HepG2 (cell line): ENCODE results near the gene EML2. TPM values are rescaled to one million over a fixed set of nuclear protein-coding genes. Genes with fewer than 3 reads are reported as not detected.

Experiments
- ATAC-seq: fragments of 200-7000 bp; cut with Tn5 transposase; 3 replicates; pipeline ENCODE4 v1.9.1; 2020; ENCODE audit warnings: mild to moderate bottlenecking, moderate library complexity
- BruUV-seq: library from RNA; stranded (reverse); fragments of 400-500 nt; replicated peaks from 2 replicates; lab custom pipeline; 2021; lab: Mats Ljungman, UMichigan
- CTCF ChIA-PET: fragments of 300-600 bp; formaldehyde crosslinking; extraction: SDS; loops from one replicate; lab custom pipeline; 2021; ENCODE audit warnings: low total read pairs, inconsistent platforms, low intra/inter-chr PET ratio; lab: Yijun Ruan, JAX
- POLR2A ChIA-PET: fragments of 350-600 bp; sonication (Branson Sonifier 250); formaldehyde crosslinking; loops from one replicate; lab custom pipeline; 2020; ENCODE audit warnings: antibody characterized with exemption, inconsistent platforms; lab: Yijun Ruan, JAX
- DNase-seq: peaks from one replicate; pipeline ENCODE4 v3.0.0-alpha.2; 2015; ENCODE audit warnings: low spot score
- FAIRE-seq: peaks from 3 replicates; lab custom pipeline; 2011; peaks lifted over from hg19 to GRCh38; lab: Jason Lieb, UNC
- H2AFZ ChIP-seq: one replicate; pipeline ENCODE4 v1.6.1; 2011; ENCODE audit warnings: low read length, inconsistent platforms
- H3K27ac ChIP-seq: fragments of 300-600 bp; 3 replicates; pipeline ENCODE4 v1.8.0; 2011; ENCODE audit warnings: mixed run types, mild to moderate bottlenecking, mixed read lengths, low read length, inconsistent platforms; ENCODE audit not compliant: insufficient read depth; ENCODE audit errors: extremely low read length
- H3K27me3 ChIP-seq, 2 experiments: fragments of 200-600 bp in 1 of 2; 2 replicates in 1 of 2; 3 replicates in 1 of 2; pipeline versions ENCODE4 v1.6.0 to v1.8.0; 2011; ENCODE audit warnings: low read length in 2 of 2, mild to moderate bottlenecking in 2 of 2, moderate library complexity in 2 of 2, inconsistent platforms in 1 of 2; ENCODE audit not compliant: insufficient read depth in 2 of 2, control insufficient read depth in 1 of 2
- H3K36me3 ChIP-seq, 2 experiments: fragments of 200-600 bp in 1 of 2; replicated peaks in 1 of 2; 2 replicates in 1 of 2; 3 replicates in 1 of 2; pipeline versions ENCODE4 v1.5.1 to v1.8.0; 2011; ENCODE audit warnings: low read length in 2 of 2, inconsistent platforms in 1 of 2; ENCODE audit not compliant: insufficient read depth in 2 of 2, control insufficient read depth in 1 of 2
- H3K4me1 ChIP-seq: 2 replicates; pipeline ENCODE4 v1.5.1; 2012; ENCODE audit warnings: low read length, inconsistent platforms; ENCODE audit not compliant: insufficient read depth
- H3K4me2 ChIP-seq: 2 replicates; pipeline ENCODE4 v1.6.0; 2011; ENCODE audit warnings: low read depth, low read length, inconsistent platforms
- H3K4me3 ChIP-seq, 3 experiments: fragments of 200-600 bp in 1 of 3; sonication (generic), shearing (Covaris generic) in 1 of 3; replicated peaks in 1 of 3; 2 replicates each; pipeline ENCODE4 v1.5.1; 2011 to 2016; ENCODE audit warnings: low read length in 3 of 3, inconsistent platforms in 2 of 3, low read depth in 2 of 3, mild to moderate bottlenecking in 2 of 3, control low read depth in 1 of 3, mixed read lengths in 1 of 3; ENCODE audit not compliant: insufficient read depth in 1 of 3
- H3K79me2 ChIP-seq: one replicate; pipeline ENCODE4 v1.6.1; 2011; ENCODE audit warnings: low read length, inconsistent platforms; ENCODE audit not compliant: insufficient read depth
- H3K9ac ChIP-seq: 2 replicates; pipeline ENCODE4 v1.6.0; 2011; ENCODE audit warnings: mild to moderate bottlenecking, low read depth, low read length, inconsistent platforms; ENCODE audit not compliant: insufficient read depth
- H3K9me3 ChIP-seq: 2 replicates; pipeline ENCODE4 v1.5.1; 2012; ENCODE audit warnings: mild to moderate bottlenecking, low read length
- H4K20me1 ChIP-seq: 2 replicates; pipeline ENCODE4 v1.6.0; 2011; ENCODE audit warnings: inconsistent platforms, mild to moderate bottlenecking, low read length, moderate library complexity; ENCODE audit not compliant: insufficient read depth
- NFKBIZ ChIP-seq: IDR thresholded peaks from 2 replicates; pipeline ENCODE4 v1.6.1; 2018; ENCODE audit warnings: missing genetic modification reagents, missing compliant biosample characterization
- PRDM10 ChIP-seq: sonication (generic); formaldehyde crosslinking; IDR thresholded peaks from 2 replicates; pipeline ENCODE4 v1.4.0; 2020; ENCODE audit warnings: low read depth, missing genetic modification reagents
- RFX3 ChIP-seq: IDR thresholded peaks from 2 replicates; pipeline ENCODE4 v1.6.1; 2016; ENCODE audit warnings: missing biosample characterization, missing genetic modification reagents
- SOX5 ChIP-seq: IDR thresholded peaks from 2 replicates; pipeline ENCODE4 v1.6.1; 2016; ENCODE audit warnings: borderline replicate concordance
- TEF ChIP-seq: sonication (generic); formaldehyde crosslinking; IDR thresholded peaks from 2 replicates; pipeline ENCODE4 v1.5.0; 2020; ENCODE audit warnings: missing genetic modification reagents
- TGIF2 ChIP-seq: IDR thresholded peaks from 2 replicates; pipeline ENCODE4 v1.6.1; 2016; ENCODE audit warnings: control low read depth, missing compliant biosample characterization
- TOPORS ChIP-seq: sonication (generic); formaldehyde crosslinking; IDR thresholded peaks from 2 replicates; pipeline ENCODE4 v1.8.0; 2023; ENCODE audit warnings: mild to moderate bottlenecking, missing genetic modification reagents
- ZNF207 ChIP-seq: fragments of 450-650 bp; IDR thresholded peaks from 2 replicates; pipeline ENCODE4 v1.6.1; 2016; ENCODE audit warnings: antibody characterized with exemption, borderline replicate concordance
- ZNF543 ChIP-seq: sonication (generic); formaldehyde crosslinking; IDR thresholded peaks from 2 replicates; pipeline ENCODE4 v1.4.0; 2020; ENCODE audit warnings: mild to moderate bottlenecking, missing genetic modification reagents
- ZNF589 ChIP-seq: sonication (generic); formaldehyde crosslinking; conservative IDR thresholded peaks from 2 replicates; pipeline ENCODE4 v1.8.0; 2022; ENCODE audit warnings: mild to moderate bottlenecking, moderate library complexity, missing genetic modification reagents
- WGBS: methylation state at CpG from one replicate; pipeline ENCODE4 v1.1.6; 2017; ENCODE audit warnings: low lambda C conversion rate; 5-methylcytosine and 5-hydroxymethylcytosine counted together
- in situ Hi-C: cut with HindIII; loops from 2 replicates; pipeline ENCODE4 v1.10.0; 2017; ENCODE audit warnings: low pct_unique_long_range_greater_than_20kb; ENCODE audit not compliant: extremely low pct_ligation_motif_present
- intact Hi-C: fragments of 100-400 bp; cut with micrococcal nuclease; formaldehyde crosslinking; loops from one replicate; pipeline ENCODE4 v1.10.0; 2022; ENCODE audit not compliant: unreplicated experiment
- polyA plus RNA-seq, 8 experiments: library from polyadenylated mRNA; depleted of rRNA in 3 of 8; stranded (reverse) in 7 of 8; unstranded in 1 of 8; fragments of >200 nt; fragmentation: Illumina TruSeq in 4 of 8; extraction: Trizol in 4 of 8; gene quantifications; 2 replicates each; pipeline versions ENCODE4 v1.2.1 to v1.2.3, GENCODE V29; 2011 to 2016; ENCODE audit warnings: low read depth in 4 of 8, missing spikeins in 1 of 8, mixed read lengths in 1 of 8; ENCODE audit not compliant: insufficient read depth in 1 of 8
- total RNA-seq, 5 experiments: library from RNA; depleted of rRNA; stranded (reverse); fragments of >200 nt; fragmentation: Illumina TruSeq; extraction: Trizol; gene quantifications; 2 replicates each; pipeline ENCODE4 v1.2.3, GENCODE V29; 2016; ENCODE audit warnings: low read depth in 1 of 5

The EML2 gene
- total and polyA plus RNA-seq, 2 of the 13 experiments (the other 11 are each of a cell fraction or from before 2014, with no cell fraction given), result 7.3 to 12.9 TPM

GRCh38 chr19:45682908-45683307 lies 43.7 kb upstream of the EML2 start:
- in situ Hi-C loops, result no loop called here
- no TSS peak for BruUV-seq

DNA sequence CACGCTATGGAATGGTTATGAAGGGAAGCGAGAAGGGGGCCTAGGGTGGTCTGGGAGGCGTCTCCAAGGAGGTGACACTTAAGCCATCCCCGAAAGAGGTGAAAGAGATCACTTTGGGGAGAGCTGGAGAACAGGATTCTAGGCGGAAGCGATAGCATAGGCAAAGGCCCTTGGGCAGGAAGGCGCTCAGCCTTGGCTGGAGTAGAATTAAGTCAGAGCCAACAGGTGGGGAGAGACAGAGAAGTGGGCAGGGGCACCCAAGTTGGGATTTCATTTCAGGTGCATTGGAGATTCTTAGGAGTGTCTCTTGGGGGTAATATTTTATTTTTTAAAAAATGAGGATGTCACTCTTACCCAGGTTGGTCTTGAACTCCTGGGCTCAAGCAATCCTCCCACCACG lies 42.9 kb upstream of the EML2 start:
- Histone ChIP-seq H3K27ac (no peak overlapping the region), H2AFZ (no peak overlapping the region), H3K9ac (peak overlapping the region; percentile 71; the same call in 1 of the 2 replicates), H3K4me1 (peaks cover 26% of the 10 kb centered on the region), H3K27me3 (no peaks in the 10 kb centered on the region), H3K9me3 (no peaks in the 10 kb centered on the region), H3K79me2 (no peaks in the 10 kb centered on the region), H3K4me2 (peak overlapping the region; percentile 75), H4K20me1 (no peaks in the 10 kb centered on the region), H3K36me3 (peaks cover 1 to 17% of the 10 kb centered on the region in 2 experiments; a peak in 4 of 5 replicates), H3K4me3 (peak overlapping the region in 1 of 3 experiments; percentile 68; a peak in 2 of 6 replicates)
- intact Hi-C loops, result no loop called here
- ChIA-PET POLR2A (interaction anchor here (1.2 to 5.3 kb wide), 3 partner anchors 9 to 13 kb away, joined by 5 to 44 read pairs (median 10); partner anchors contain the start of genes QPCTL and SNRPD2), CTCF (interaction anchor here (0.7 to 2.5 kb wide), 3 partner anchors 10 to 91 kb away, joined by 3 to 15 read pairs (median 4); partner anchors contain the start of gene SNRPD2)
- WGBS, result 85% methylated on average over 8 of the region's 8 CpGs
- no peak for FAIRE-seq
- in situ Hi-C loops, result no loop called here
- no peak for DNase-seq
- ATAC-seq, result no peak
- TF ChIP-seq PRDM10 (CRISPR knock-in tag), result no peak
- TF ChIP-seq TEF (CRISPR knock-in tag), result no peak
- 0 out of 2 replicates have a peak, but pooled peaks have one; percentile 6 for TF ChIP-seq ZNF589 (CRISPR knock-in tag)
- TF ChIP-seq TGIF2 (CRISPR knock-in tag), result no peak
- no TSS peak for BruUV-seq

More at GRCh38 chr19:45682908-45683307, 43.7 kb upstream of the EML2 start:
- WGBS, result 91% methylated on average over 5 of the region's 5 CpGs
- H3K27me3 ChIP-seq, result no peaks in the 10 kb centered on the region
- no peak for DNase-seq
- no peak overlapping the region for H3K9ac ChIP-seq
- H3K4me1 ChIP-seq, result peaks cover 21% of the 10 kb centered on the region
- no peak overlapping the region for H3K27ac ChIP-seq
- ChIA-PET POLR2A (interaction anchor here (1.2 kb wide), 1 partner anchor 10 kb away, joined by 10 read pairs; the partner anchor contains the start of genes QPCTL and SNRPD2), CTCF (interaction anchor here (0.7 kb wide), 1 partner anchor 9 kb away, joined by 4 read pairs; the partner anchor contains the start of gene SNRPD2)
- no peaks in the 10 kb centered on the region for H4K20me1 ChIP-seq
- no peak overlapping the region for H3K4me2 ChIP-seq
- ATAC-seq, result no peak
- FAIRE-seq, result no peak
- no peak overlapping the region for H2AFZ ChIP-seq
- intact Hi-C loops, result no loop called here
- H3K4me3 ChIP-seq, result no peak overlapping the region
- peaks cover 6 to 25% of the 10 kb centered on the region in 2 experiments; a peak in 4 of 5 replicates for H3K36me3 ChIP-seq
- TF ChIP-seq RFX3 (CRISPR knock-in tag) (no peak), SOX5 (CRISPR knock-in tag) (no peak), ZNF543 (CRISPR knock-in tag) (no peak), NFKBIZ (CRISPR knock-in tag) (no peak), TOPORS (no peak), ZNF207 (no peak)
- no peaks in the 10 kb centered on the region for H3K79me2 ChIP-seq
- no peaks in the 10 kb centered on the region for H3K9me3 ChIP-seq
